ENCODE results near the gene SERPINA6. TPM values are rescaled to one million over a fixed set of nuclear protein-coding genes. Genes with fewer than 3 reads are reported as not detected.

The SERPINA6 gene
- total RNA-seq, 1 experiment from 2014 or later, result not detected

- BruUV-seq (replicated peaks), result no TSS peak
- TF ChIP-seq YY1 (IDR thresholded peaks at IDR 0.05; ENCODE audit: extremely low read depth, insufficient replicate concordance, low read depth, low read length), result no peak
- no peak for TF ChIP-seq TCF7L2 (IDR thresholded peaks at IDR 0.05; ENCODE audit: borderline replicate concordance, extremely low read depth, insufficient read depth, insufficient read length)
- no peak for TF ChIP-seq SP1 (IDR thresholded peaks at IDR 0.05; ENCODE audit: low read depth)
- TF ChIP-seq REST (IDR thresholded peaks at IDR 0.05; ENCODE audit: low read depth), result no peak
- no peak for TF ChIP-seq EZH2 (IDR thresholded peaks at IDR 0.05)
- no peak for TF ChIP-seq CTCF (IDR thresholded peaks at IDR 0.05 in 2 of 3, conservative IDR thresholded peaks at IDR 0.05 in 1 of 3; ENCODE audit: borderline replicate concordance in 1 of 3, insufficient read depth in 1 of 3, low read depth in 2 of 3, low read length in 2 of 3)
- no peak for TF ChIP-seq CEBPB (IDR thresholded peaks at IDR 0.05; ENCODE audit: low read depth)
- no peak for TF ChIP-seq ELF1 (IDR thresholded peaks at IDR 0.05; ENCODE audit: borderline replicate concordance, low read depth)
- no peak for TF ChIP-seq POLR2A (IDR thresholded peaks at IDR 0.05; ENCODE audit: borderline replicate concordance, extremely low read depth, insufficient read depth, insufficient read length)
- TF ChIP-seq SIN3A (IDR thresholded peaks at IDR 0.05; ENCODE audit: low read depth), result no peak
- TF ChIP-seq SRF (IDR thresholded peaks at IDR 0.05; ENCODE audit: low read depth), result no peak
- TF ChIP-seq EZH2phosphoT487 (IDR thresholded peaks at IDR 0.05; ENCODE audit: borderline replicate concordance), result no peak
- no peak for TF ChIP-seq ZNF274 (IDR thresholded peaks at IDR 0.05; ENCODE audit: low read depth, low read length)
- no peak for TF ChIP-seq CBX3 (IDR thresholded peaks at IDR 0.05; ENCODE audit: low read depth)
- no peak for TF ChIP-seq MAX (IDR thresholded peaks at IDR 0.05)
- ATAC-seq, result no peak
- Histone ChIP-seq H3K36me3 (ENCODE audit: control insufficient read depth in 1 of 2, insufficient read depth in 2 of 2, low read length in 2 of 2) (no peaks in the 10 kb centered on the region), H3K4me1 (ENCODE audit: control insufficient read depth in 1 of 2, insufficient read depth in 2 of 2, low read length in 2 of 2) (no peaks in the 10 kb centered on the region), H3K9me2 (ENCODE audit: insufficient read depth) (no peaks in the 10 kb centered on the region), H2AFZ (ENCODE audit: low read depth, low read length, poor library complexity, severe bottlenecking) (no peak overlapping the region), H3K9me3 (ENCODE audit: control insufficient read depth in 1 of 2, insufficient read depth in 1 of 2, low read depth in 1 of 2, low read length in 2 of 2) (peaks cover 0 to 14% of the 10 kb centered on the region in 2 experiments; a peak in 1 of 4 replicates), H3K4me2 (ENCODE audit: low read length) (no peak overlapping the region), H3K9ac (ENCODE audit: low read length) (no peak overlapping the region), H3K27me3 (ENCODE audit: insufficient read depth, low read length) (no peaks in the 10 kb centered on the region), H4K20me1 (ENCODE audit: insufficient read depth) (no peaks in the 10 kb centered on the region), H3K27ac (ENCODE audit: low read depth, low read length) (no peak overlapping the region), H3K4me3 (replicated peaks in 1 of 2; ENCODE audit: low read depth in 1 of 2, low read length in 2 of 2) (no peak overlapping the region), H3K79me2 (ENCODE audit: insufficient read depth, low read length) (no peaks in the 10 kb centered on the region)
- ChIA-PET RAD21 (ENCODE audit: low non-redundant PET in 1 of 2, low total read pairs in 2 of 2, uncharacterized antibody in 2 of 2, unreplicated experiment in 2 of 2) (no interaction called here), POLR2A (no interaction called here), CTCF (no interaction called here)
- intact Hi-C loops (cut with micrococcal nuclease), result no loop called here
- no peak for DNase-seq (ENCODE audit: low read depth, low spot score)
These were observed 18.9 kb downstream of the SERPINA6 start for GRCh38 chr14:94304243-94304642.

Data from HCT116 (cell line).